GM21367 (cell line): ENCODE data around the gene BCKDHA.
"Not testable (repeated sequence)": the region's sequence is repeated elsewhere in the genome, so short reads cannot be mapped to it uniquely, and the experiment has no call there.

Experiments used
- ATAC-seq: cut with Tn5 transposase; IDR thresholded peaks from one replicate; pipeline ENCODE4 v1.9.1; 2021; ENCODE audit not compliant: unreplicated experiment

The BCKDHA gene

DNA sequence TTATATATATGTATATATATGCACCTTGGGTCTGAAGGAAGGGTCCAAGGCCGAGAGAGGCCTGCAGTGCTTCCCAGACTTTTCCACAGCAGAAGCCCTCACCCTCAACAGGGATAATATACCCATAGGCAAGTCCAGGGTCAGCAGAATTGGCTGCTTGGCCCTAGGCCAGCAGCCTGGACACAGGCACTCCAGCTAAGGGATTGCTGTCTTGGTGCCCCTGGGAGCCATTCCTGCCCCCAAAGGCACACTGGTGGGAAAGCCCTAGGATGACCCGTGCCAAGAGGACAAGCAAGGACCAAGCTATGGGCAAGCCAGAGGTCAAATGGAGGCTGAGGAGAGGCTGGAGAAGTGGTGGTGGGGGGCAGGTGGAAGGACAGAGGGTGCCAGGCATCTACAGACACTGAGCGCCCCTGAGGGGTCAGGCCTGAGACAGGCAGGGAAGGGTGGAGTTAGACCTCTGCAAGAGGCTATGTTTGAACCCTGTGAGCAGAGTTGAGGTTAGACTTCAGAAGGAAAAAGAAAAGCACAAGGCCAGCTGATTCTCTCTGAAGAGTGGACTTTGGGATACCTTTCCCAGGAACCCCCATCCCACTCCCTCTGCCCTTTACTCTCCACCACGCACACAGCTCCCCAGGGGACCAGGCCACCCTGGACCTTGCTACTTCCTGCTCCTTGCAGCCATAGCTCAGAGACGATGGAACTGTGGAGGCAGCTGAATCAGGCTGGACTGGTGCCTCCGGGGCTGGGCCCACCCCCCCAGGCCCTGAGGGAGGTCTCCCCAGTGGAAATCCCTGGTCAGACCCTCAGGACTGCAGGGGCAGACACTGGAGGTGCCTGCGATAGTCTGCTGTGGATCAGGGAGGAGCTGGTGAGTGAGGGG, 45.1 kb downstream of the BCKDHA start, which contains the start of gene ERICH4:
Gene ERICH4 (plus strand): TSS at position 684 of the 883 bp plus-strand sequence. CDS start 14 bp downstream, at position 698.
- no peak for ATAC-seq

DNA sequence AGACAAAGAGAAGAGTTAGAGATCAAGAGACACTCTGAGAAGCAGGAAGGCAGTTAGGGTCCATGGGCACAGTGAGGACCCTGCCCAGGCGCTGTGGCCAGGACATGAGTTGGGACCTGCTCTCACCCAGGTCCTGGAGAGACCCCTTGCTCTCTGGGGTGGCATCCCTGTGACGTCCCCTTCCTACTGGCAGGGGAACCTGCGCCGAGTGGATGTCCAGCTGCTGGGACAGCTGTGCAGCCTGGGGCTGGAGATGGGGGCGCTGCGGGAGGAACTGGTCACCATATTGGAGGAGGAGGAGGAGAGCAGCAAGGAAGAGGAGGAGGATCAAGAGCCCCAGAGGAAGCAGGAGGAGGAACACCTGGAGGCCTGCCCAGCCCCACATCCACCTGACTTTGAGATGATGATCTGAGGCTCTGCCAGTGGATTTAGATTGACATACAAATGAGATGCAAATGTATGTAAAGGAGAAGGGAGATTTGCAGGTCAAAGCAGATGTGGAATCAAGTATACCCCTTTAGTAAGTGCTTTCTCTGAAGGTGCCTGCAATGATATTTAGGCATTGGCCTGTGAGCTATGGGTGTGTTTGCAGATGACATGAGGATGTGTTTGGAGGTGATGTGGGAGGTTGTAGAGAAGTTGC, 46.3 kb downstream of the BCKDHA start:
- no peak for ATAC-seq

DNA sequence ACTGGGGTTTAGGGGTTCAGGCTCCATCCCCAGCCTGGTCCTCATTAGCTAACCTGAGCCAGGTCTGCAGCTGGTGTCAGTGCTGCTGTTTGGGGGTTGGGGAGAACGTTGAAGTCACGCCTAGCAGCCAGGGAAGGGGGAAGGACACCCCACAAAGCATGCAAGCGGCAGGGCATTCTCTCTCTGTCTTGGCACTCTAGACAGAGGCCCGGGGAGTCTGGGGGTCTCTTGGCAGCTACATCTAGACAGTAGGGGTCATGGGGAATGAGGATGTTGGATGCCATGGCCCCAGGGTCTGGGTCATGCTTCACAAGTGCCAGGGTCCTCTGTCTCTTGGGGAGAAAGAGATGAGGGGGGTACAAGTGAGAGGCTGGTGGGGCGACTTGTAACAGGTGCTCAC, 48.0 kb downstream of the BCKDHA start:
- ATAC-seq, result no peak

DNA sequence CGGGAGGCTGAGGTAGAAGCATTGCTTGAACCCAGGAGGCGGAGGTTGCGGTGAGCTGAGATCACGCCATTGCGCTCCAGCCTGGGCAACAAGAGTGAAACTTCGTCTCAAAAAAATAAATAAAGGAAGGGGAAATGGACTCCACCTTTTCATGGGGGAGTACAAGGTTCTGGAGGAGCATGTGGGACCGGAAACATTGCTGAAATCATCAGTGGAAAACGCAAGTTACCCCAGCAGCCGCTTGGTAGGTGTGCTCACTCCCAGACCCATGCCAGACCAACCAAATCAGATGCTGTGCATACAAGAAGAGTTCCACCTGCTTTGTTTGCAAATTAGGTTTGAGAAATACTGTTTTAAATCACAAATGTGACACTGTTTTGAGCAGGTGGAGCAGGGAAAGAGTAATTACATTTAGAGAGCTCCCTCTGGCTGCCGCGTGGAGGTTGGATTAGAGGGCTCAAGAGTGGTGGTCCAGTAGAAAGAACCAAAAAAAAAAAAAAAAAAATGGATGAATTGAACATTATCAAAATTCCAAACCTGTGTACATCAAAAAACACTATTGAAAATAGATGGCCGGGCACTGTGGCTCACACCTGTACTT, 50.2 kb downstream of the BCKDHA start:
- no peak for ATAC-seq

DNA sequence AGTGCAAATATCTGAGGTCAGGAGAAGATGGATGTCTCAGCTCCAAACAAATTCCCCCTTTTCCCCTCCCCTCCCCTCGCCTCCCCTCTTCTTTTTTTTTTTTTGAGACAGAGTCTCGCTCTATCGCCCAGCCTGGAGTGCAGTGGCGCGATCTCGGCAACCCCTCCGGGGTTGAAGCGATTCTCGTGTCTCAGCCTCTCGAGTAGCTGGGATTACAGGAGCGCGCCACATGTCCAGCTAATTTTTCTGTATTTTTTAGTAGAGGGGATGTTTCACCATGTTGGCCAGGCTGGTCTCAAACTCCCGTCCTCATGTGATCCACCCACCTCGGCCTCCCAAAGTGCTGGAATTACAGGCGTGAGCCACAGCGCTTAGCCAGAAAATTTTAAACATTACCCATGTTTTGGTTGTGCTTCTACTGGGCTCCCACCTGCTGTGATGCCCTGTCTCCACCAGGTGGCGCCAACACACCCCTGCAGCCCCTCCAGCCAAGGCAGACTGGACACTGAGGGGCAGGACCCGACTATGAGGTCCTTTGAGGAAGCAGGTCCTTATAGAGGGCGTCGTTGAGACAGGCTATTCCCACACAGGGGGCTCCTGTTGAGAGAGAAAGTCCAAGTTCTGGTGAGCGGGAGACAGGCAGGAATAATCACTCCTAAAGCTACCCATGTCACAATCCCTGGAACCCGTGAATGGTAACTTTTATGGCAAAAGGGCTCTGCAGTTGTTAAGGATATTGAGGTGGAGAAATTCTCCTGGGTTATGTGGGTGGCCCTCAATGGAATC, 51.7 kb downstream of the BCKDHA start:
- ATAC-seq, result no peak

DNA sequence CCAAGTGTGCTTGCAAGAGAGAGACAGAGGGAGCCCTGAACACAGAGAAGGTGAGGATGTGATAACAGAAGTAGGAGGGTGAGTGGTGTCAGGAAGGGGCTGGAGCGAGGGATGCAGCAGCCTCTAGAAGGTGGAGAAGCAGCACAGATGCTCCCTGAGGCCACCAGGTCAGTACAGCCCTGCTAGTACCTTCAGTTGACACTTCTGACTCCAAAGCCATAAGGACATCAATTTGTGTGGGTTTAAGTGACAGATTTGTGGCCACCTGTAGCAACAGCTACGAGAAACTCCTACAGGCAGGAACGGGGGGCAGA, 52.2 kb downstream of the BCKDHA start:
- ATAC-seq, result no peak

GRCh38 chr19:41452584-41453275, 55.1 kb downstream of the BCKDHA start:
- no peak for ATAC-seq

GRCh38 chr19:41455936-41456335, 58.3 kb downstream of the BCKDHA start:
- ATAC-seq, result no peak

- ATAC-seq, result no peak
Measured at GRCh38 chr19:41456342-41456918, 58.8 kb downstream of the BCKDHA start.

- peak; percentile 53 for ATAC-seq
Measured at GRCh38 chr19:41457241-41457640, 59.6 kb downstream of the BCKDHA start.

DNA sequence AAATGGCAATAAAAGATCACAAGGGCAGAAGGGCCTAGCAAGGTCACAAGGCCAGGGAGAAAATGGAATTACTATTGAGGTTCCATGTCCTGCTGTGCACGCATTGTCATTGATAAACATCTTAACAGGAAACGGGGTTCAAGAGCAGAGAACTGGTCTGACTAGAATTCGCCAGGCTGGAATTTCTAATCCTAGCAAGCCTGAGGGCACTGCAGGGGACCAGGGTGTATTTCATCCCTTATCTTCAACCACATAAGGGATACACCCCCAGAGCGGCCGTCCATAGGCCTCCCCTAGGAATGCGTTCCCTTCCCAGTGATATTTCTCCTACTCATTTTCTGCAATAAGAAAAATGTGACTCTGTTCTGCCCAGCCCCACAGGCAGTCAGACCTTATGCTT, 64.9 kb downstream of the BCKDHA start:
- ATAC-seq, result no peak

DNA sequence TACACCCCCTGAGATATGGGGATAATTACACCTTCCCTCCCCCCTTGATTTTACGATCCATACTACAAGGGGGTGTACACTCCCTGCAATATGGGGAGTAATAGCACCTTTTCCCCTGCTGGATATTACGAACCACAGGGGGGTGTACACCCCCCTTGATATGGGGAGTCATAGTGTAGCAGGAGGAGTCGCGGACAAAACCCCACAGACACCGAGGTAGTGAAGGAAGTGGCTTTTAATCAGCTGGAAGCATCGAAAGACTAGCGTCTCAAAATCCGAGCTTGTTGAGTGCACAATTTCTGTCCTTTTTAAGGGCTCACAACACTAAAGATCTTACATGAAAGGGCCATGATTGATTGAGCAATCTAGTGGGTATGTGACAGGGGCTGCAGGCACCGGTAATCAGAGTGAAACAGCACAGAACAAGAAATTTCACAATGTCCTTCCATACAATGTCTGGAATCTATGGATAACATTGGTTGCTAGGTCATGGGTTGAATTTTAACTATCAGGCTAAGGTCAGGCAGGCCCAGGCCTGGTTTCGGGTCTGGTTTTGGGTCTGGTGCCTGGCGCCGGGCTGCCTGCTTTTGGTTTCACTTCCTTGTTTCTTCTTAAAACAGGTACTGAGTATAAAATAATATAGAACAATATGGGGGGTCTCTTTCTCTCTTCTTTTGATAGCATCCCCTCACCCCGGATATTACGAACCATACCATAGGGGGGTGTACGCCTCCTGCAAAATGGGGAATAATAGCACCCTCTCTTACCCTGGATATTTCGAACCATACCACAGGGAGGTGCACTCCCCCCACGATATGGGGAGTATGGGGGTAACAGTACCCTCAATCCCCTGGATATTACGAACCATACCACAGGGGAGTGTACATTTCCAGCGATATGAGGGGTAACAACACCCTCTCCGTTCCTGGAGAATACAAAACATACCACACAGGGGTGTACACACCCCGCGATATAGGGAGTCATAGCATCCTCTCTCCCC, 65.9 kb downstream of the BCKDHA start:
- not testable (repeated sequence) for ATAC-seq
